ENCODE data around the gene EBLN1. TPM values are rescaled to one million over a fixed set of nuclear protein-coding genes. Genes with fewer than 3 reads are reported as not detected.
A peak's percentile ranks its signal among the peaks of the same experiment; 100 is the strongest.

Gene EBLN1
- polyA plus RNA-seq (2011; rRNA removed) = not detected in 2 replicates
- polyA plus RNA-seq (2012; cell fraction: cytosol; rRNA removed) = not detected in 2 replicates
- not detected in 2 replicates for polyA plus RNA-seq (2012; cell fraction: nucleus; rRNA removed)
- not detected in 3 replicates for polyA plus RNA-seq (2017; fragmentation: RNase III; extraction: RNeasy Plus Mini Kit Qiagen cat#74134 plus additional on column Dnase treatment)
- polyA minus RNA-seq (2011; rRNA and poly(A)+ RNA removed) = not detected in 2 replicates

- Histone ChIP-seq H3K9me3 (peaks cover 3% of the 10 kb centered on the region; the same call in 1 of the 3 replicates), H3K4me3 (no peak within 1 kb of the TSS), H3K4me2 (no peak within 1 kb of the TSS), H3K4me1 (no peaks in the 10 kb centered on the region), H3K27ac (no peak within 1 kb of the TSS)
- CTCF ChIA-PET = no interaction called here
- POLR2A ChIA-PET = interaction anchor here (0.6 kb wide), 1 partner anchor 209 kb away, joined by 4 read pairs; no protein-coding TSS in a partner anchor
- 60% methylated on average over 7 of the region's 7 CpGs for WGBS (ENCODE audit: missing lambda C conversion rate)
- DNase-seq (ENCODE audit: low read depth in 1 of 2, low spot score in 1 of 2) = no peak
- no peak for TF ChIP-seq HOXB5 (CRISPR knock-in tag; IDR thresholded peaks at IDR 0.05)
- TF ChIP-seq CTCF (IDR thresholded peaks at IDR 0.05) = no peak
- TF ChIP-seq HOXB13 (CRISPR knock-in tag; IDR thresholded peaks at IDR 0.05; ENCODE audit: low read depth) = no peak
- TF ChIP-seq, protein P1, sequence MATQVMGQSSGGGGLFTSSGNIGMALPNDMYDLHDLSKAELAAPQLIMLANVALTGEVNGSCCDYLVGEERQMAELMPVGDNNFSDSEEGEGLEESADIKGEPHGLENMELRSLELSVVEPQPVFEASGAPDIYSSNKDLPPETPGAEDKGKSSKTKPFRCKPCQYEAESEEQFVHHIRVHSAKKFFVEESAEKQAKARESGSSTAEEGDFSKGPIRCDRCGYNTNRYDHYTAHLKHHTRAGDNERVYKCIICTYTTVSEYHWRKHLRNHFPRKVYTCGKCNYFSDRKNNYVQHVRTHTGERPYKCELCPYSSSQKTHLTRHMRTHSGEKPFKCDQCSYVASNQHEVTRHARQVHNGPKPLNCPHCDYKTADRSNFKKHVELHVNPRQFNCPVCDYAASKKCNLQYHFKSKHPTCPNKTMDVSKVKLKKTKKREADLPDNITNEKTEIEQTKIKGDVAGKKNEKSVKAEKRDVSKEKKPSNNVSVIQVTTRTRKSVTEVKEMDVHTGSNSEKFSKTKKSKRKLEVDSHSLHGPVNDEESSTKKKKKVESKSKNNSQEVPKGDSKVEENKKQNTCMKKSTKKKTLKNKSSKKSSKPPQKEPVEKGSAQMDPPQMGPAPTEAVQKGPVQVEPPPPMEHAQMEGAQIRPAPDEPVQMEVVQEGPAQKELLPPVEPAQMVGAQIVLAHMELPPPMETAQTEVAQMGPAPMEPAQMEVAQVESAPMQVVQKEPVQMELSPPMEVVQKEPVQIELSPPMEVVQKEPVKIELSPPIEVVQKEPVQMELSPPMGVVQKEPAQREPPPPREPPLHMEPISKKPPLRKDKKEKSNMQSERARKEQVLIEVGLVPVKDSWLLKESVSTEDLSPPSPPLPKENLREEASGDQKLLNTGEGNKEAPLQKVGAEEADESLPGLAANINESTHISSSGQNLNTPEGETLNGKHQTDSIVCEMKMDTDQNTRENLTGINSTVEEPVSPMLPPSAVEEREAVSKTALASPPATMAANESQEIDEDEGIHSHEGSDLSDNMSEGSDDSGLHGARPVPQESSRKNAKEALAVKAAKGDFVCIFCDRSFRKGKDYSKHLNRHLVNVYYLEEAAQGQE (IDR thresholded peaks at IDR 0.05) = 0 out of 2 replicates have a peak, but pooled peaks have one; percentile 19
- TF ChIP-seq KDM5A (IDR thresholded peaks at IDR 0.05) = no peak
- TF ChIP-seq MYC (IDR thresholded peaks at IDR 0.05; ENCODE audit: borderline replicate concordance, low read length) = no peak
- TF ChIP-seq NR3C1 (IDR thresholded peaks at IDR 0.05) = no peak
- TF ChIP-seq, protein P2, sequence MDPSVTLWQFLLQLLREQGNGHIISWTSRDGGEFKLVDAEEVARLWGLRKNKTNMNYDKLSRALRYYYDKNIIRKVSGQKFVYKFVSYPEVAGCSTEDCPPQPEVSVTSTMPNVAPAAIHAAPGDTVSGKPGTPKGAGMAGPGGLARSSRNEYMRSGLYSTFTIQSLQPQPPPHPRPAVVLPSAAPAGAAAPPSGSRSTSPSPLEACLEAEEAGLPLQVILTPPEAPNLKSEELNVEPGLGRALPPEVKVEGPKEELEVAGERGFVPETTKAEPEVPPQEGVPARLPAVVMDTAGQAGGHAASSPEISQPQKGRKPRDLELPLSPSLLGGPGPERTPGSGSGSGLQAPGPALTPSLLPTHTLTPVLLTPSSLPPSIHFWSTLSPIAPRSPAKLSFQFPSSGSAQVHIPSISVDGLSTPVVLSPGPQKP (IDR thresholded peaks at IDR 0.05; ENCODE audit: low read depth, low read length) = no peak
- TF ChIP-seq HES2 (IDR thresholded peaks at IDR 0.05) = no peak
- ATAC-seq = no peak
- FAIRE-seq = no peak
These were observed at the start of gene EBLN1 for GRCh38 chr10:22217842-22218241. TSS of gene EBLN1 (minus strand) at chr10:22218015. CDS start at chr10:22209983, 8,032 bp downstream.

GRCh38 chr10:22265839-22266537 lies 48.2 kb upstream of the EBLN1 start:
- Histone ChIP-seq H3K9me3 (no peaks in the 10 kb centered on the region), H3K4me2 (no peak overlapping the region), H3K4me3 (no peak overlapping the region), H3K27ac (no peak overlapping the region), H3K4me1 (no peaks in the 10 kb centered on the region)
- no peak for TF ChIP-seq CTCF (IDR thresholded peaks at IDR 0.05)
- TF ChIP-seq FOSL2 (IDR thresholded peaks at IDR 0.05) = no peak
- TF ChIP-seq FOSL2 (CRISPR knock-in tag; IDR thresholded peaks at IDR 0.05) = no peak
- TF ChIP-seq CEBPB (IDR thresholded peaks at IDR 0.05) = no peak
- TF ChIP-seq PHF8 (IDR thresholded peaks at IDR 0.05; ENCODE audit: borderline replicate concordance, low read depth) = no peak
- no peak for TF ChIP-seq HOXB13 (CRISPR knock-in tag; IDR thresholded peaks at IDR 0.05; ENCODE audit: low read depth)
- no peak for TF ChIP-seq EHF (CRISPR knock-in tag; IDR thresholded peaks at IDR 0.05)
- TF ChIP-seq, protein P3, sequence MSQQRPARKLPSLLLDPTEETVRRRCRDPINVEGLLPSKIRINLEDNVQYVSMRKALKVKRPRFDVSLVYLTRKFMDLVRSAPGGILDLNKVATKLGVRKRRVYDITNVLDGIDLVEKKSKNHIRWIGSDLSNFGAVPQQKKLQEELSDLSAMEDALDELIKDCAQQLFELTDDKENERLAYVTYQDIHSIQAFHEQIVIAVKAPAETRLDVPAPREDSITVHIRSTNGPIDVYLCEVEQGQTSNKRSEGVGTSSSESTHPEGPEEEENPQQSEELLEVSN (IDR thresholded peaks at IDR 0.05; ENCODE audit: borderline replicate concordance, low read depth) = no peak
- TF ChIP-seq KDM1A (IDR thresholded peaks at IDR 0.05; ENCODE audit: low read depth) = no peak
- DNase-seq (ENCODE audit: low read depth in 1 of 2, low spot score in 1 of 2) = no peak
- 69% methylated on average over 4 of the region's 4 CpGs for WGBS (ENCODE audit: missing lambda C conversion rate)
- ATAC-seq = no peak
- CTCF ChIA-PET = interaction anchor here (1.3 kb wide), 1 partner anchor 12 kb away, joined by 3 read pairs; no protein-coding TSS in a partner anchor
- POLR2A ChIA-PET = no interaction called here
- FAIRE-seq = no peak

All from A549 (cell line).